ENCODE results near the gene ARHGAP6. TPM values are rescaled to one million over a fixed set of nuclear protein-coding genes. Genes with fewer than 3 reads are reported as not detected.

ARHGAP6 gene
- total RNA-seq, 1 experiment from 2014 or later = 0.10 TPM

DNA sequence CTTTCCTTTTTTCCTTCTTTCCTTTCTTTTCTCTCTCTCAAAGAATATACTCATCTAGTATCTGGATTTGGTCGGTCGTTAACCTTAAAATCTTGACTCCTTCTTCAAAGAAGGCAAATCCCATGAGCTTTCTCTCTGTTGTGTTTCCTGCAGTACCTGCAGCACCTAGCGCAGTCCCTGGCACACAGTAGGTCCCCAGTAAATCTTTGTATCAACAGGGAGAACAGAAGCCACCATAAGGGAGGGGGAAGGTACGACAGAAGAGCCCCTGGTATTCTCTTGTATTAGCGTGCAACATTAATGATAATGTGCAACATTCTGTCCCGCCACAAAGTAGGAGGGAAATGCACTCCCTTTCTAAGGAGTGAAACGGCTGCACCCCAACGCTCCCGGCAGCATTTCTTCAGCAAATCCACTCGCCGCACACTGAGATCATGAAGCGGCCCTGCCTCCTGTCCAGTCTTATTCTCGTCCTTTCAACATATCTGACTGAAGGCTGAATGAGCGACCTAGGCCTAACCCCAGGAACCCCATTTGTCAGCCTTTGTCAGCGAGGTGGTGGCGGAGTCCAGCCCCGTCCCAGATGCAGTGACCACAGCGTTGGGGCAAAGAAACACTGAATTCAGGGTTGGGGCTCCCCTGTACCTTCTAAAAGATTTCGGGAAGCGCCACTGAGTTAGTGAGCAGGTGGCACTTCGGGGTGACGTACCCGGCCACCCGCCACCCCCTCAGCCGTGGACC is 238.8 kb downstream of the ARHGAP6 start:
- DNase-seq (ENCODE audit: low read depth, low spot score) (no peak), ATAC-seq (no peak)
- Histone ChIP-seq H3K36me3 (ENCODE audit: control insufficient read depth in 1 of 2, insufficient read depth in 2 of 2, low read length in 2 of 2) (no peaks in the 10 kb centered on the region), H2AFZ (ENCODE audit: low read depth, low read length, poor library complexity, severe bottlenecking) (no peak overlapping the region), H3K4me3 (replicated peaks in 1 of 2; ENCODE audit: low read depth in 1 of 2, low read length in 2 of 2) (no peak overlapping the region), H3K27ac (ENCODE audit: low read depth, low read length) (no peak overlapping the region), H3K9me3 (ENCODE audit: control insufficient read depth in 1 of 2, insufficient read depth in 1 of 2, low read depth in 1 of 2, low read length in 2 of 2) (no peaks in the 10 kb centered on the region), H4K20me1 (ENCODE audit: insufficient read depth) (no peaks in the 10 kb centered on the region), H3K27me3 (ENCODE audit: insufficient read depth, low read length) (no peaks in the 10 kb centered on the region; the same call in 1 of the 2 replicates), H3K9ac (ENCODE audit: low read length) (no peak overlapping the region), H3K9me2 (ENCODE audit: insufficient read depth) (no peaks in the 10 kb centered on the region), H3K79me2 (ENCODE audit: insufficient read depth, low read length) (no peaks in the 10 kb centered on the region), H3K4me1 (ENCODE audit: control insufficient read depth in 1 of 2, insufficient read depth in 2 of 2, low read length in 2 of 2) (no peaks in the 10 kb centered on the region), H3K4me2 (ENCODE audit: low read length) (no peak overlapping the region)
- BruUV-seq (replicated peaks) = no TSS peak
- RAD21 ChIA-PET (ENCODE audit: low non-redundant PET in 1 of 2, low total read pairs in 2 of 2, uncharacterized antibody in 2 of 2, unreplicated experiment in 2 of 2) = no interaction called here
- intact Hi-C loops (cut with micrococcal nuclease) = no loop called here
- CTCF ChIA-PET = no interaction called here
- TF ChIP-seq CEBPB (IDR thresholded peaks at IDR 0.05; ENCODE audit: low read depth) (no peak), FOSL1 (IDR thresholded peaks at IDR 0.05; ENCODE audit: low read depth) (no peak), CBX3 (IDR thresholded peaks at IDR 0.05; ENCODE audit: low read depth) (no peak), ZNF274 (IDR thresholded peaks at IDR 0.05; ENCODE audit: low read depth, low read length) (no peak), ZFX (IDR thresholded peaks at IDR 0.05) (no peak), TCF7L2 (IDR thresholded peaks at IDR 0.05; ENCODE audit: borderline replicate concordance, extremely low read depth, insufficient read depth, insufficient read length) (no peak), RAD21 (IDR thresholded peaks at IDR 0.05; ENCODE audit: low read depth) (no peak), YY1 (IDR thresholded peaks at IDR 0.05; ENCODE audit: extremely low read depth, insufficient replicate concordance, low read depth, low read length) (no peak), SP1 (IDR thresholded peaks at IDR 0.05; ENCODE audit: low read depth) (no peak), EGR1 (IDR thresholded peaks at IDR 0.05; ENCODE audit: low read depth) (no peak), EZH2phosphoT487 (IDR thresholded peaks at IDR 0.05; ENCODE audit: borderline replicate concordance) (no peak), POLR2A (IDR thresholded peaks at IDR 0.05; ENCODE audit: borderline replicate concordance, extremely low read depth, insufficient read depth, insufficient read length) (no peak), JUND (IDR thresholded peaks at IDR 0.05) (no peak)
- TF ChIP-seq, protein P1, sequence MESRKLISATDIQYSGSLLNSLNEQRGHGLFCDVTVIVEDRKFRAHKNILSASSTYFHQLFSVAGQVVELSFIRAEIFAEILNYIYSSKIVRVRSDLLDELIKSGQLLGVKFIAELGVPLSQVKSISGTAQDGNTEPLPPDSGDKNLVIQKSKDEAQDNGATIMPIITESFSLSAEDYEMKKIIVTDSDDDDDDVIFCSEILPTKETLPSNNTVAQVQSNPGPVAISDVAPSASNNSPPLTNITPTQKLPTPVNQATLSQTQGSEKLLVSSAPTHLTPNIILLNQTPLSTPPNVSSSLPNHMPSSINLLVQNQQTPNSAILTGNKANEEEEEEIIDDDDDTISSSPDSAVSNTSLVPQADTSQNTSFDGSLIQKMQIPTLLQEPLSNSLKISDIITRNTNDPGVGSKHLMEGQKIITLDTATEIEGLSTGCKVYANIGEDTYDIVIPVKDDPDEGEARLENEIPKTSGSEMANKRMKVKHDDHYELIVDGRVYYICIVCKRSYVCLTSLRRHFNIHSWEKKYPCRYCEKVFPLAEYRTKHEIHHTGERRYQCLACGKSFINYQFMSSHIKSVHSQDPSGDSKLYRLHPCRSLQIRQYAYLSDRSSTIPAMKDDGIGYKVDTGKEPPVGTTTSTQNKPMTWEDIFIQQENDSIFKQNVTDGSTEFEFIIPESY (IDR thresholded peaks at IDR 0.05; ENCODE audit: extremely low read depth, insufficient replicate concordance, low read length) = no peak
- TF ChIP-seq, protein P2, sequence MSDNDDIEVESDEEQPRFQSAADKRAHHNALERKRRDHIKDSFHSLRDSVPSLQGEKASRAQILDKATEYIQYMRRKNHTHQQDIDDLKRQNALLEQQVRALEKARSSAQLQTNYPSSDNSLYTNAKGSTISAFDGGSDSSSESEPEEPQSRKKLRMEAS (IDR thresholded peaks at IDR 0.05) = no peak
- TF ChIP-seq, protein P3, sequence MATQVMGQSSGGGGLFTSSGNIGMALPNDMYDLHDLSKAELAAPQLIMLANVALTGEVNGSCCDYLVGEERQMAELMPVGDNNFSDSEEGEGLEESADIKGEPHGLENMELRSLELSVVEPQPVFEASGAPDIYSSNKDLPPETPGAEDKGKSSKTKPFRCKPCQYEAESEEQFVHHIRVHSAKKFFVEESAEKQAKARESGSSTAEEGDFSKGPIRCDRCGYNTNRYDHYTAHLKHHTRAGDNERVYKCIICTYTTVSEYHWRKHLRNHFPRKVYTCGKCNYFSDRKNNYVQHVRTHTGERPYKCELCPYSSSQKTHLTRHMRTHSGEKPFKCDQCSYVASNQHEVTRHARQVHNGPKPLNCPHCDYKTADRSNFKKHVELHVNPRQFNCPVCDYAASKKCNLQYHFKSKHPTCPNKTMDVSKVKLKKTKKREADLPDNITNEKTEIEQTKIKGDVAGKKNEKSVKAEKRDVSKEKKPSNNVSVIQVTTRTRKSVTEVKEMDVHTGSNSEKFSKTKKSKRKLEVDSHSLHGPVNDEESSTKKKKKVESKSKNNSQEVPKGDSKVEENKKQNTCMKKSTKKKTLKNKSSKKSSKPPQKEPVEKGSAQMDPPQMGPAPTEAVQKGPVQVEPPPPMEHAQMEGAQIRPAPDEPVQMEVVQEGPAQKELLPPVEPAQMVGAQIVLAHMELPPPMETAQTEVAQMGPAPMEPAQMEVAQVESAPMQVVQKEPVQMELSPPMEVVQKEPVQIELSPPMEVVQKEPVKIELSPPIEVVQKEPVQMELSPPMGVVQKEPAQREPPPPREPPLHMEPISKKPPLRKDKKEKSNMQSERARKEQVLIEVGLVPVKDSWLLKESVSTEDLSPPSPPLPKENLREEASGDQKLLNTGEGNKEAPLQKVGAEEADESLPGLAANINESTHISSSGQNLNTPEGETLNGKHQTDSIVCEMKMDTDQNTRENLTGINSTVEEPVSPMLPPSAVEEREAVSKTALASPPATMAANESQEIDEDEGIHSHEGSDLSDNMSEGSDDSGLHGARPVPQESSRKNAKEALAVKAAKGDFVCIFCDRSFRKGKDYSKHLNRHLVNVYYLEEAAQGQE (IDR thresholded peaks at IDR 0.05; ENCODE audit: low read depth) = no peak
- TF ChIP-seq, protein P4, sequence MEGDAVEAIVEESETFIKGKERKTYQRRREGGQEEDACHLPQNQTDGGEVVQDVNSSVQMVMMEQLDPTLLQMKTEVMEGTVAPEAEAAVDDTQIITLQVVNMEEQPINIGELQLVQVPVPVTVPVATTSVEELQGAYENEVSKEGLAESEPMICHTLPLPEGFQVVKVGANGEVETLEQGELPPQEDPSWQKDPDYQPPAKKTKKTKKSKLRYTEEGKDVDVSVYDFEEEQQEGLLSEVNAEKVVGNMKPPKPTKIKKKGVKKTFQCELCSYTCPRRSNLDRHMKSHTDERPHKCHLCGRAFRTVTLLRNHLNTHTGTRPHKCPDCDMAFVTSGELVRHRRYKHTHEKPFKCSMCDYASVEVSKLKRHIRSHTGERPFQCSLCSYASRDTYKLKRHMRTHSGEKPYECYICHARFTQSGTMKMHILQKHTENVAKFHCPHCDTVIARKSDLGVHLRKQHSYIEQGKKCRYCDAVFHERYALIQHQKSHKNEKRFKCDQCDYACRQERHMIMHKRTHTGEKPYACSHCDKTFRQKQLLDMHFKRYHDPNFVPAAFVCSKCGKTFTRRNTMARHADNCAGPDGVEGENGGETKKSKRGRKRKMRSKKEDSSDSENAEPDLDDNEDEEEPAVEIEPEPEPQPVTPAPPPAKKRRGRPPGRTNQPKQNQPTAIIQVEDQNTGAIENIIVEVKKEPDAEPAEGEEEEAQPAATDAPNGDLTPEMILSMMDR (IDR thresholded peaks at IDR 0.05 in 2 of 3, conservative IDR thresholded peaks at IDR 0.05 in 1 of 3; ENCODE audit: borderline replicate concordance in 1 of 3, insufficient read depth in 1 of 3, low read depth in 2 of 3, low read length in 2 of 3) = no peak
- TF ChIP-seq, protein P5, sequence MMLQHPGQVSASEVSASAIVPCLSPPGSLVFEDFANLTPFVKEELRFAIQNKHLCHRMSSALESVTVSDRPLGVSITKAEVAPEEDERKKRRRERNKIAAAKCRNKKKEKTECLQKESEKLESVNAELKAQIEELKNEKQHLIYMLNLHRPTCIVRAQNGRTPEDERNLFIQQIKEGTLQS (IDR thresholded peaks at IDR 0.05) = no peak
- POLR2A ChIA-PET = no interaction called here

Data from HCT116 (cell line).